ENCODE results near the gene ST6GALNAC1. TPM values are rescaled to one million over a fixed set of nuclear protein-coding genes. Genes with fewer than 3 reads are reported as not detected.

Gene ST6GALNAC1
- polyA plus RNA-seq, 3 donors, result not detected

DNA sequence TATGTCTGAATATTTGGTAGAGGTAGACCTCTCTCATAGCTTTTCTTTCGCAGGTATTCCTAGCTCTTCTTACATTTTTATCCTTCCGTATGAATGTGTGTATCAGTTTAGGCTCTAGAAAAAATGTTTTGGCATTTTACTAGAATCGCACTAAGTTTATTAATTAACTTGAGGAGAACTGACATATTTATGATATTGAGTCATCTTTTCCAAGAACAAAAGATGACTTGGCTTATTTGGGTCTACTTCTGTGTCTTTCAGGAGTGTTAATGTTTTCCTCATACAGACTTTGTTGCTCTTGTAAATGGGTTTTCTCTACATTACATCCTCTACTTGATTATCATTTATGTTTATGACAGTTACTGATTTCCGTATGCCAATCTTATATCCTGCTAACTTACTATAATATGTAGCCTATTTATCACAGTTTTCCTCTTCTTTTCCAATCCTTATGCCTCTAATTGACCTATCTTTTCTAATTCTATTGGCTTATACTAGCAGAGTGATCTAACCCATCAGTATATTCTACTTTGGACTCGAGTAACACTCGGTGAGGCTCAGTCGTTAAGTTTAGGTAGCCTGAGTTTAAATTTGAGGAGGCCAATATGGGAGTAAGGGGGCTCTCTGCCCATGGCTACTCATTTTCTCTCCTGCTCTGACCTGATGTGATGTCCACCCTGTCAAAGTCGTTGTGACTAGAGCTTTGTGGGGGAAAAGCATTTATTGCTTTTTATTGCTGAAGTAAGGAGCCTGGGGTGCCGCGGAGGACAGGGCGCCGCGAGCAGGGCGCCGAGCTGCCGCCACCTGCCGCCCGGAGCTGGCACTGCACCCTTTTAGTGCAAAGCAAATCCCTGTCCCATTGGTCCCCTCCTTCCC is 20.0 kb downstream of the ST6GALNAC1 start:
- Histone ChIP-seq H3K79me2 (ENCODE audit: insufficient read depth, low read length) (no peaks in the 10 kb centered on the region), H3K4me1 (ENCODE audit: control insufficient read depth in 1 of 2, insufficient read depth in 2 of 2, low read length in 2 of 2) (no peaks in the 10 kb centered on the region), H4K20me1 (ENCODE audit: insufficient read depth, low read length) (no peaks in the 10 kb centered on the region), H3K4me3 (replicated peaks in 1 of 3; ENCODE audit: low read depth in 2 of 3, low read length in 3 of 3) (no peak overlapping the region), H3K9ac (ENCODE audit: insufficient read depth, low read length, poor library complexity, severe bottlenecking) (no peak overlapping the region), H3K27me3 (ENCODE audit: control insufficient read depth in 2 of 2, insufficient read depth in 2 of 2, low read length in 2 of 2) (no peaks in the 10 kb centered on the region), H3K4me2 (replicated peaks; ENCODE audit: extremely low read depth, low read length, poor library complexity, severe bottlenecking) (no peak overlapping the region), H3K9me3 (replicated peaks in 1 of 2; ENCODE audit: control insufficient read depth in 1 of 2, insufficient read depth in 1 of 2, low read length in 2 of 2) (no peaks in the 10 kb centered on the region), H3K36me3 (replicated peaks in 1 of 2; ENCODE audit: control insufficient read depth in 1 of 2, insufficient read depth in 2 of 2, low read length in 2 of 2) (no peaks in the 10 kb centered on the region), H3K27ac (ENCODE audit: low read depth in 1 of 2, low read length in 2 of 2) (no peak overlapping the region), H2AFZ (ENCODE audit: insufficient read depth, low read depth, low read length, poor library complexity, severe bottlenecking) (no peak overlapping the region)
- WGBS (ENCODE audit: insufficient coverage), result 7% methylated on average over 12 of the region's 18 CpGs
- DNase-seq, result peak; percentile 64 to 75 (median 67)
- Mint-ChIP-seq H3K4me1 (peaks cover 8% of the 10 kb centered on the region), H3K4me3 (no peak overlapping the region), H3K27ac (peak overlapping the region in 1 of 7 donors; percentile 48), H3K9me3 (no peaks in the 10 kb centered on the region), H3K36me3 (no peaks in the 10 kb centered on the region), H3K27me3 (ENCODE audit: low read depth in 3 of 3) (peaks cover 1 to 9% (median 7%) of the 10 kb centered on the region in 3 donors)
- TF ChIP-seq, protein P1, sequence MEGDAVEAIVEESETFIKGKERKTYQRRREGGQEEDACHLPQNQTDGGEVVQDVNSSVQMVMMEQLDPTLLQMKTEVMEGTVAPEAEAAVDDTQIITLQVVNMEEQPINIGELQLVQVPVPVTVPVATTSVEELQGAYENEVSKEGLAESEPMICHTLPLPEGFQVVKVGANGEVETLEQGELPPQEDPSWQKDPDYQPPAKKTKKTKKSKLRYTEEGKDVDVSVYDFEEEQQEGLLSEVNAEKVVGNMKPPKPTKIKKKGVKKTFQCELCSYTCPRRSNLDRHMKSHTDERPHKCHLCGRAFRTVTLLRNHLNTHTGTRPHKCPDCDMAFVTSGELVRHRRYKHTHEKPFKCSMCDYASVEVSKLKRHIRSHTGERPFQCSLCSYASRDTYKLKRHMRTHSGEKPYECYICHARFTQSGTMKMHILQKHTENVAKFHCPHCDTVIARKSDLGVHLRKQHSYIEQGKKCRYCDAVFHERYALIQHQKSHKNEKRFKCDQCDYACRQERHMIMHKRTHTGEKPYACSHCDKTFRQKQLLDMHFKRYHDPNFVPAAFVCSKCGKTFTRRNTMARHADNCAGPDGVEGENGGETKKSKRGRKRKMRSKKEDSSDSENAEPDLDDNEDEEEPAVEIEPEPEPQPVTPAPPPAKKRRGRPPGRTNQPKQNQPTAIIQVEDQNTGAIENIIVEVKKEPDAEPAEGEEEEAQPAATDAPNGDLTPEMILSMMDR (IDR thresholded peaks at IDR 0.05), result peak; percentile 96
- intact Hi-C loops (cut with micrococcal nuclease), result loop anchor here (1.0 to 5.0 kb wide), 4 partner anchors 36 to 100 kb away; partner anchors contain the start of gene ST6GALNAC2 (in 2 of the 2)

DNA sequence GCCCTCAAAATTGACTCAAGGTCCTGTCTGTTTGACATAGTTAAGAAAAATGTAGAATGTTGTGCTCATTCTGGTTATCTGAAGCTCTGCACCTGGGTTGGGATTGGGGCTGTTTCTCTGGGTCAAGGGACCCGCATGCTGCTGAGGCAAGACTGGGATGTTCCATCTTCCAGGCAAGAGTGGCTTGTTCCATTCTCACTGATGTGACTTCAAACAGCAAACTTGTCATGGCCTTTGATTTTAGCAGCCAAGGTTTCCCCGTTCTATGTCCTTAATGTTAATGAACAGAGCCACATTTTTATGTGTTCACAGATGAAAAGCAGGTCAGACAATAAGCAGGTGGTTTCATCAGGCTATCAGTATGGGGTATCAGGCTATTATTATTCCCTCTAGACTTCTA is 25.7 kb downstream of the ST6GALNAC1 start:
- Histone ChIP-seq H3K4me1 (ENCODE audit: control insufficient read depth in 1 of 2, insufficient read depth in 2 of 2, low read length in 2 of 2) (no peaks in the 10 kb centered on the region), H3K9ac (ENCODE audit: insufficient read depth, low read length, poor library complexity, severe bottlenecking) (no peak overlapping the region), H3K4me3 (replicated peaks in 1 of 3; ENCODE audit: low read depth in 2 of 3, low read length in 3 of 3) (no peak overlapping the region), H3K4me2 (replicated peaks; ENCODE audit: extremely low read depth, low read length, poor library complexity, severe bottlenecking) (no peak overlapping the region), H2AFZ (ENCODE audit: insufficient read depth, low read depth, low read length, poor library complexity, severe bottlenecking) (no peak overlapping the region), H4K20me1 (ENCODE audit: insufficient read depth, low read length) (no peaks in the 10 kb centered on the region), H3K27me3 (ENCODE audit: control insufficient read depth in 2 of 2, insufficient read depth in 2 of 2, low read length in 2 of 2) (no peaks in the 10 kb centered on the region), H3K27ac (ENCODE audit: low read depth in 1 of 2, low read length in 2 of 2) (no peak overlapping the region), H3K79me2 (ENCODE audit: insufficient read depth, low read length) (no peaks in the 10 kb centered on the region), H3K9me3 (replicated peaks in 1 of 2; ENCODE audit: control insufficient read depth in 1 of 2, insufficient read depth in 1 of 2, low read length in 2 of 2) (peaks cover 0 to 6% of the 10 kb centered on the region in 2 donors), H3K36me3 (replicated peaks in 1 of 2; ENCODE audit: control insufficient read depth in 1 of 2, insufficient read depth in 2 of 2, low read length in 2 of 2) (no peaks in the 10 kb centered on the region)
- DNase-seq, result no peak
- no peaks in the 10 kb centered on the region for H3K4me1 Mint-ChIP-seq
- peaks cover 0 to 4% of the 10 kb centered on the region in 2 donors for H3K36me3 Mint-ChIP-seq
- no peak overlapping the region for H3K27ac Mint-ChIP-seq
- H3K9me3 Mint-ChIP-seq, result peaks cover 2 to 9% (median 6%) of the 10 kb centered on the region in 7 donors
- 92% methylated on average over 1 of the region's 2 CpGs for WGBS (ENCODE audit: insufficient coverage)
- H3K4me3 Mint-ChIP-seq, result no peak overlapping the region
- TF ChIP-seq, protein P1 (IDR thresholded peaks at IDR 0.05), result no peak
- peaks cover 0 to 12% (median 2%) of the 10 kb centered on the region in 3 donors for H3K27me3 Mint-ChIP-seq (ENCODE audit: low read depth in 3 of 3)
- intact Hi-C loops (cut with micrococcal nuclease), result loop anchor here in 1 of 2 donors (10.0 kb wide), 1 partner anchor 153 kb away; the partner anchor contains the start of gene AANAT
